HEK293 (cell line): Measurements from ENCODE around the gene FGFBP3.

Experiments
- FEZF1 ChIP-seq: fragments of 450-650 bp; formaldehyde crosslinking; IDR thresholded peaks from 2 replicates; pipeline ENCODE4 v1.5.1; 2016; ENCODE audit warnings: missing biosample characterization, missing genetic modification characterization
- GLI2 ChIP-seq: fragments of 450-650 bp; formaldehyde crosslinking; IDR thresholded peaks from 2 replicates; pipeline ENCODE4; 2017; ENCODE audit warnings: missing biosample characterization, missing genetic modification characterization, low read depth, borderline replicate concordance
- KLF8 ChIP-seq: fragments of 450-650 bp; formaldehyde crosslinking; IDR thresholded peaks from 2 replicates; pipeline ENCODE4 v1.5.1; 2016; ENCODE audit warnings: missing biosample characterization, missing genetic modification characterization
- SCRT2 ChIP-seq: fragments of 450-650 bp; formaldehyde crosslinking; IDR thresholded peaks from 2 replicates; pipeline ENCODE4 v1.5.1; 2016; ENCODE audit warnings: missing biosample characterization, missing genetic modification characterization
- ZBTB17 ChIP-seq: fragments of 450-650 bp; formaldehyde crosslinking; IDR thresholded peaks from 2 replicates; pipeline ENCODE4 v1.5.1; 2016; ENCODE audit warnings: missing biosample characterization, missing genetic modification characterization
- ZBTB21 ChIP-seq: fragments of 450-650 bp; formaldehyde crosslinking; IDR thresholded peaks from 2 replicates; pipeline ENCODE4 v1.5.1; 2017; ENCODE audit warnings: missing biosample characterization, missing genetic modification characterization
- ZEB2 ChIP-seq: fragments of 450-650 bp; formaldehyde crosslinking; IDR thresholded peaks from 2 replicates; pipeline ENCODE4 v1.5.1; 2016; ENCODE audit warnings: missing biosample characterization, missing genetic modification characterization
- ZNF211 ChIP-seq: fragments of 450-650 bp; formaldehyde crosslinking; IDR thresholded peaks from 2 replicates; pipeline ENCODE4 v1.5.1; 2016; ENCODE audit warnings: low read depth, missing biosample characterization, missing genetic modification characterization
- ZNF311 ChIP-seq: fragments of 450-650 bp; formaldehyde crosslinking; IDR thresholded peaks from 2 replicates; pipeline ENCODE4 v1.5.1; 2017; ENCODE audit warnings: missing biosample characterization, missing genetic modification characterization, borderline replicate concordance
- ZNF335 ChIP-seq: fragments of 450-650 bp; formaldehyde crosslinking; conservative IDR thresholded peaks from 2 replicates; pipeline ENCODE4 v1.5.1; 2016; ENCODE audit warnings: missing biosample characterization, missing genetic modification characterization
- ZNF404 ChIP-seq: fragments of 450-650 bp; formaldehyde crosslinking; IDR thresholded peaks from 2 replicates; pipeline ENCODE4 v1.5.1; 2017; ENCODE audit warnings: missing biosample characterization, missing genetic modification characterization
- ZNF518A ChIP-seq: fragments of 450-650 bp; formaldehyde crosslinking; conservative IDR thresholded peaks from 2 replicates; pipeline ENCODE4 v1.5.1; 2016; ENCODE audit warnings: low read depth, missing biosample characterization, missing genetic modification characterization
- ZNF529 ChIP-seq: fragments of 450-650 bp; formaldehyde crosslinking; IDR thresholded peaks from 2 replicates; pipeline ENCODE4 v1.5.1; 2017; ENCODE audit warnings: missing genetic modification characterization, missing biosample characterization; ENCODE audit not compliant: insufficient replicate concordance
- ZNF558 ChIP-seq: fragments of 450-650 bp; formaldehyde crosslinking; IDR thresholded peaks from 2 replicates; pipeline ENCODE4 v1.5.1; 2016; ENCODE audit warnings: missing biosample characterization, missing genetic modification characterization
- ZNF624 ChIP-seq: fragments of 450-650 bp; formaldehyde crosslinking; IDR thresholded peaks from 2 replicates; pipeline ENCODE4 v1.5.1; 2017; ENCODE audit warnings: missing biosample characterization, missing genetic modification characterization
- ZNF629 ChIP-seq: fragments of 450-650 bp; formaldehyde crosslinking; IDR thresholded peaks from 2 replicates; pipeline ENCODE4 v1.5.1; 2017; ENCODE audit warnings: missing biosample characterization, missing genetic modification characterization
- ZNF658 ChIP-seq: fragments of 450-650 bp; formaldehyde crosslinking; IDR thresholded peaks from 2 replicates; pipeline ENCODE4; 2016; ENCODE audit warnings: missing biosample characterization, missing genetic modification characterization
- ZNF660 ChIP-seq: fragments of 450-650 bp; IDR thresholded peaks from 2 replicates; pipeline ENCODE4 v1.5.1; 2018; ENCODE audit warnings: missing biosample characterization, mild to moderate bottlenecking, missing genetic modification characterization
- ZXDB ChIP-seq: fragments of 450-650 bp; formaldehyde crosslinking; IDR thresholded peaks from 2 replicates; pipeline ENCODE4 v1.5.1; 2016; ENCODE audit warnings: missing biosample characterization, missing genetic modification characterization
- TF ChIP-seq, protein P1 (sequence below): fragments of 450-650 bp; formaldehyde crosslinking; IDR thresholded peaks from 2 replicates; pipeline ENCODE4 v1.5.1; 2016; ENCODE audit warnings: missing biosample characterization, missing genetic modification characterization, borderline replicate concordance
- TF ChIP-seq, protein P2 (sequence below): fragments of 450-650 bp; formaldehyde crosslinking; IDR thresholded peaks from 2 replicates; pipeline ENCODE4 v1.5.1; 2017; ENCODE audit warnings: missing biosample characterization, missing genetic modification characterization

The FGFBP3 gene

DNA sequence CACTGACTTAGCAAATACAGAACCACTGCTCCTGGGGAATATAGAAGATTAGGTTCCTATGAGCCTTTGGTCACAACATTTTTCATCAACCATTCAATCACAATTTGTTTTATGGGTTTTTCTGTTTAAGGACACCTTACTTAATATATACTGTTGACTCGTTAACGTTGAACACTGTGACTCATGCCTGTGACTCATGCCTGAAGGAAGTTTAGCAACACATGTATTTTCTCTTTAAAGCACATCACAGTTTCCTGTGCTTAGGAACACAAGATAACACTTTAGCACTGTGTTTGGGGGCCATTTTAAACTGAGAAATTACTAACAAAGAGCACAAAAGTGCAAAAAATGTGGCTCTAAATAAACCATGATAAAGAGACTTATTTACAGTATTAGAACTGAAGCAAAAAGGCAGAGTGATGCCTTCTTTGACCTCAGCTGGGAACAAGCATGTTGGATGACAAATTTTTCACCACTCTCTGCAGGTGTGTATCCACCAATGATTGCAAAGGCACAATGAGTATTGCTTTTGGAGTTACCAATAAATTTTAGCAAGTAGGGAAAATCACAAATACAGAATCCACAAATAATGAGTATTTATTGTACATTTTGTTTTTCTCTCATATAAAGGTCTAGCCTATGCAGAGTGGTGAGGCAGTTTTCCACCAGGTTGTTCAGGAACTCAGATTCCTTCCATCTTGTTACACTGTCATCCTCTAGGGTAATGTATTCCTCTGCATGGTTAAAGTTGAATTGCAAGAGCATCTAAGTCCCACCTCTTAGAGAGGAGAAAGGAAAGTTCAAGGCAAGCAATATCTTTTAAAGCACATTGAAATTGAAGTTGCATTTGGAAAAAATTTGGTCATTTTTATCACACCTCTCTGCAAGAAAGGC lies 7.3 kb downstream of the FGFBP3 start (continued):
- no peak for TF ChIP-seq ZNF404 (tag by site-specific recombination)
- 0 out of 2 replicates have a peak, but pooled peaks have one; percentile 33 for TF ChIP-seq ZNF518A (tag by site-specific recombination)
- TF ChIP-seq KLF8 (tag by site-specific recombination) = 0 out of 2 replicates have a peak, but pooled peaks have one; percentile 20
- no peak for TF ChIP-seq ZNF658 (tag by site-specific recombination)
- TF ChIP-seq GLI2 (tag by site-specific recombination) = 0 out of 2 replicates have a peak, but pooled peaks have one; percentile 32
- TF ChIP-seq ZEB2 (tag by site-specific recombination) = peak; percentile 70; the same call in 1 of the 2 replicates
- TF ChIP-seq ZNF311 = no peak
- peak; percentile 39; the same call in 1 of the 2 replicates for TF ChIP-seq FEZF1 (tag by site-specific recombination)
- 0 out of 2 replicates have a peak, but pooled peaks have one; percentile 57 for TF ChIP-seq ZNF211 (tag by site-specific recombination)
- TF ChIP-seq, protein P1, sequence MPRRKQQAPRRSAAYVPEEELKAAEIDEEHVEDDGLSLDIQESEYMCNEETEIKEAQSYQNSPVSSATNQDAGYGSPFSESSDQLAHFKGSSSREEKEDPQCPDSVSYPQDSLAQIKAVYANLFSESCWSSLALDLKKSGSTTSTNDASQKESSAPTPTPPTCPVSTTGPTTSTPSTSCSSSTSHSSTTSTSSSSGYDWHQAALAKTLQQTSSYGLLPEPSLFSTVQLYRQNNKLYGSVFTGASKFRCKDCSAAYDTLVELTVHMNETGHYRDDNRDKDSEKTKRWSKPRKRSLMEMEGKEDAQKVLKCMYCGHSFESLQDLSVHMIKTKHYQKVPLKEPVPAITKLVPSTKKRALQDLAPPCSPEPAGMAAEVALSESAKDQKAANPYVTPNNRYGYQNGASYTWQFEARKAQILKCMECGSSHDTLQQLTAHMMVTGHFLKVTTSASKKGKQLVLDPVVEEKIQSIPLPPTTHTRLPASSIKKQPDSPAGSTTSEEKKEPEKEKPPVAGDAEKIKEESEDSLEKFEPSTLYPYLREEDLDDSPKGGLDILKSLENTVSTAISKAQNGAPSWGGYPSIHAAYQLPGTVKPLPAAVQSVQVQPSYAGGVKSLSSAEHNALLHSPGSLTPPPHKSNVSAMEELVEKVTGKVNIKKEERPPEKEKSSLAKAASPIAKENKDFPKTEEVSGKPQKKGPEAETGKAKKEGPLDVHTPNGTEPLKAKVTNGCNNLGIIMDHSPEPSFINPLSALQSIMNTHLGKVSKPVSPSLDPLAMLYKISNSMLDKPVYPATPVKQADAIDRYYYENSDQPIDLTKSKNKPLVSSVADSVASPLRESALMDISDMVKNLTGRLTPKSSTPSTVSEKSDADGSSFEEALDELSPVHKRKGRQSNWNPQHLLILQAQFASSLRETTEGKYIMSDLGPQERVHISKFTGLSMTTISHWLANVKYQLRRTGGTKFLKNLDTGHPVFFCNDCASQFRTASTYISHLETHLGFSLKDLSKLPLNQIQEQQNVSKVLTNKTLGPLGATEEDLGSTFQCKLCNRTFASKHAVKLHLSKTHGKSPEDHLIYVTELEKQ (tag by site-specific recombination) = 0 out of 2 replicates have a peak, but pooled peaks have one; percentile 21
- peak; percentile 59 for TF ChIP-seq ZXDB (tag by site-specific recombination)
- TF ChIP-seq ZNF660 (tag by site-specific recombination) = 0 out of 2 replicates have a peak, but pooled peaks have one; percentile 50
- TF ChIP-seq ZBTB21 (tag by site-specific recombination) = peak; percentile 61; the same call in 1 of the 2 replicates
- TF ChIP-seq ZNF529 (tag by site-specific recombination) = no peak
- TF ChIP-seq ZBTB17 (tag by site-specific recombination) = peak; percentile 19; the same call in 1 of the 2 replicates
- TF ChIP-seq ZNF624 (tag by site-specific recombination) = no peak
- TF ChIP-seq ZNF335 (tag by site-specific recombination) = peak; percentile 32; the same call in 1 of the 2 replicates
- peak; percentile 37; the same call in 1 of the 2 replicates for TF ChIP-seq ZNF558 (tag by site-specific recombination)
- TF ChIP-seq ZNF629 = peak; percentile 86
- TF ChIP-seq SCRT2 (tag by site-specific recombination) = peak; percentile 78
- TF ChIP-seq, protein P2, sequence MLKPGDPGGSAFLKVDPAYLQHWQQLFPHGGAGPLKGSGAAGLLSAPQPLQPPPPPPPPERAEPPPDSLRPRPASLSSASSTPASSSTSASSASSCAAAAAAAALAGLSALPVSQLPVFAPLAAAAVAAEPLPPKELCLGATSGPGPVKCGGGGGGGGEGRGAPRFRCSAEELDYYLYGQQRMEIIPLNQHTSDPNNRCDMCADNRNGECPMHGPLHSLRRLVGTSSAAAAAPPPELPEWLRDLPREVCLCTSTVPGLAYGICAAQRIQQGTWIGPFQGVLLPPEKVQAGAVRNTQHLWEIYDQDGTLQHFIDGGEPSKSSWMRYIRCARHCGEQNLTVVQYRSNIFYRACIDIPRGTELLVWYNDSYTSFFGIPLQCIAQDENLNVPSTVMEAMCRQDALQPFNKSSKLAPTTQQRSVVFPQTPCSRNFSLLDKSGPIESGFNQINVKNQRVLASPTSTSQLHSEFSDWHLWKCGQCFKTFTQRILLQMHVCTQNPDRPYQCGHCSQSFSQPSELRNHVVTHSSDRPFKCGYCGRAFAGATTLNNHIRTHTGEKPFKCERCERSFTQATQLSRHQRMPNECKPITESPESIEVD (tag by site-specific recombination) = peak; percentile 92
